Hindlimb muscle (tissue), 1 donor: Measurements from ENCODE around the gene GRAMD4. TPM values are rescaled to one million over a fixed set of nuclear protein-coding genes. Genes with fewer than 3 reads are reported as not detected.

ENCODE experiments used
- DNase-seq: peaks from one replicate; pipeline ENCODE4 v3.0.0-alpha.2; 2013
- polyA plus RNA-seq: library from polyadenylated mRNA; unstranded; fragments of 120-200 nt; gene quantifications from one replicate; pipeline ENCODE4 v1.2.1, GENCODE V29; 2013; ENCODE audit not compliant: insufficient read length

The GRAMD4 gene
- polyA plus RNA-seq, 1 donor, result 14.3 TPM

DNA sequence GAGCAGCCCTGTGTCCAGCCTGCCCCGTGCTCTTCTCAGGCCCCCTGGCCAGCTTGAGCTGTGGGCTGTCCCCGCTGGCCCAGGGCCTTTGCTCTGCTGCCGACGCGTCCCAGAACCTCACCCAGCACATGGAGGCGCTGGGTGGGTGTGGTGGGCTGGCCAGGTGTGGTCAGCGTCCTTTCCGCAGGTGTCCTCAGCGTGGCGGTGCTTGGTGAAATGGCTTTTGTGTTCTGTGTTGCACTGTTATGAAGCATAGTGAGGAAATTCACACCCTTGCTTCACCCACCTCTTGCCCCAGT is 37.4 kb downstream of the GRAMD4 start:
- no peak for DNase-seq

DNA sequence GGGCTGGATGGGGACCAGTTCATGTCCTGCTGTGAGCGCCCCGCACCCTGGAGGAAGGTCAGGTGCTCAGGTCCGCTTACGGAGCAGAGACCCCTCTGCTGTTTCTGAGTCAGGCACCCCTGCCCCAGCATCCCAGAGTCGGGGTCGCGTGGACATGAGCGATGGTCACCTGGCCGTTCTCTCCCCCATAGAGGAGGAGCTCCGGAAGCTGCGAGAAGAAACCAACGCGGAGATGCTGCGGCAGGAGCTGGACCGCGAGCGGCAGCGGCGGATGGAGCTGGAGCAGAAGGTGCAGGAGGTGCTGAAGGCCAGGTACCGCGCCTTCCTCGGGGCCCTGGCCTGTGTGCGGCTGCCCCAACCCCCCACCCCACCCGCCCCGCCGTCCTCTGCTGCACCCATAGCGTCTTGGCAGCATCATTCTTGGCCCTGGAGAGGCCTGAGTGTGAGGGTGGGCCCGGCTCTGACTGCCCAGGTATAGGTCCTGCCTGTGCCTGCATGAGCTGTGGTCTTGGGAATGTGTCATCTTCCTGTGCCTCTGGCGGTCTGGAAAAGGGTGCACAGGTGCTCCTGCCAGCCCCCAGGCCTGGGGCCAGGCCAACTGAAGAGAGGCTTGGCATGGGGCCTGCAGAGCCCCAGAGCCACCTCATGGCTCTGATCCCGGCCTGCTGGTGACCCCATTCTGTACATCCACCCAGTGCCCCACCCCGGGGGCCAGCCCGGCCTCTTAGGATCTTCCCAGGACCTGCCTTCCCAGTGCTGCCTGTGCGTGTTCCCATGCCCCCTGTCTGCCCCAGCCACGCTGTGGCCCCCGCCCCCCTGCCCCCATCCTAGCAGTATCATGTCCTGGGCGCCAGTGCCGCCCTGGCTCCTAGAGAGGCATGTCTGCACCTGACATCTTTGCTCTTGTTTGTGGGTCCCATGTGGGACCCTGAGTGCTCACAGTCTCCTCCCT is 38.1 kb downstream of the GRAMD4 start:
- DNase-seq, result no peak

GRCh38 chr22:46659059-46659790 is 39.0 kb downstream of the GRAMD4 start:
- DNase-seq, result no peak

DNA sequence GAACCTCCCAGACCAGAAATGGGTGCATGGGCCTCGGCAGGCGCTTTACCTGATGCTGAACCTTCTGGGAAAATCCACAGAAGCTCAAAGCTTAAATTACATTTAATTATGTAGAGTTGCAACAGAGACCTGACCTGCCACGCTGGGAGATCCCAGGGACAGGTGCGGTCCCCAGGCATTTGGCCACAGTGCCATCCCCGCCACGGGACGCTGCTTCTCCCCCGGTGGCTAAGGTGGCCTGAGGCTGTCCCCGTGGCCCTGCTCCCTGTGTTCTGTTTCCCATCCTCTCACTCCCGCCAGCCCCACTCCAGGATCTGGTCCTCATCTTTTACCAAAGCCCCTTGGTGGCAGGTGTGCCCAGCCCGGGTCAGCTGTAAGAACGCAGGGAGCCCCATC is 39.6 kb downstream of the GRAMD4 start:
- DNase-seq, result no peak

DNA sequence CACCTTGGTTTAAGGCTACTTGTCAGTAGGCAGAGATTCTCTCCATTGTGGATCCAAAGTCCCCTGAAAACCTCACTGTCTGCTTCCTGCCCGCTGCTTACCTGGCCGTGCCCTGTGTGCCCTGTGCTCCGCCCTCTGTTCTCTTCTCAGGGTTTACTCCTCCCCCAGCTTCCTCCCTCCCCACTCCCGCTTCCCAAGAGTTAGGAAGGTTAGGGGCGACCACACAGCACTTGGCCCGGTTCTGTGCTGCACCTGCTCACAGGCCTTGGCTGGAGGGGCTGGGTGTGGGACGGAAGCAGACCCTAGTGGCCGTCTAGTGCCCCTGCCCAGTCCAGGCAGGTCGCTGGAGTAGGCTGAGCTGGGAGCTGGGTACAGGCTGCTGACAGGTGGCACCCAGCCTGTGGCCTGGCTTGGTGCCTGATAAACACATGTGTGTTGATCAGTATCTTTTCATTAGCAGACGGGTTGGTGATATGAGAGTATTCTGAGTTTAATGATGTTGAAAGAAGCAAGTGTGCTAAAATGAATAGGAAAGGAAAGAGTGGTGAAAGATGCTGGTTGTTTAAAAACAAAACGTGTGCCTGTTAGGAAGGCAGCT is 40.5 kb downstream of the GRAMD4 start:
- DNase-seq, result no peak

DNA sequence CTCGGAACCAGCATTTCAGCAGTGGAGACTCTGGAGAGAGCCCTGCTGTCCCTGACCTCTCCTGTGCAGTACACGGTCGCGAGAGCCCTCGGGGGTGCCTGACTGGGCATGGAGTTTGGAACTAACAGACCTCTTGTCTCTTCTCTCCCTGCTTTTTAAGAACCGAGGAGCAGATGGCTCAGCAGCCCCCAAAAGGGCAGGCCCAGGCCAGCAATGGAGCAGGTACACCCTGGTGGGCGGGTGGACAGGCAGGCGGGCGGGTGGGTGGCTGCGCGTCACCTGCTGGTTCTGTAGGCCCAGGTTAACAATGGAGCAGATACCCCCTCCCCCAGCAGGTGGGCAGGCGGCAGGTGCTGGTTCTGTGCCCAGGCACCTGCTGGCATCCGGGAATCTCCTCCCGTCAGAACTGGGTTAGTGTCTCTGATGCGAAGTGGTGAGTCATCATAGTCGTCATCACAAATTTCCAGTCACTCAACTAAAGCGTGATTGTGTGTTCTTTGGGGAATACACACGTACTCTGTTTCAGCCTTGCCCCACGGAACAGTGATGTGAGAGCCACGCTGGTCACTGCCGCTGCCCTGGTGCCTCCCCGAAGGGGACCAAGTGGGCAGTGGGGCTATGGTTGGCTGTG is 41.1 kb downstream of the GRAMD4 start:
- DNase-seq, result no peak

DNA sequence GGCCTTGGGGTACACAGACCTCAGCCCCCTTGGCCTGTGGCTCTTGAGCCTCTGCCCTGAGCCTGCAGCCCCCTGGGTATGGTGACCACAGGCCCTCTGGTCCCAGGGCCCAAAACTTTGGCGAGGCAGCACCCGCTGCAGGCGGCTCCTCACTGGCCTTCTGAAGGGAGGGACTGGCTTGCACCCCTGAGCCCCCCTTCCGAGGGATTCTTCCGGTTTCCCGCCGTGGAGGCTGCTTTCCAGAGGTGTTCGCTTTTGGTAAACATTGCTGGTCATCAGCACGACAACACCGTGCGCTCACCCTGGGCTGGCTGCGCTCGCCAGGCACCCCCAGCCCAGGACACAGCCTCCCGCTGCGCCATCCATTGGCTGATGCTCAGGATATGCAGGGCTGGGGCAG is 42.0 kb downstream of the GRAMD4 start:
- DNase-seq, result no peak

DNA sequence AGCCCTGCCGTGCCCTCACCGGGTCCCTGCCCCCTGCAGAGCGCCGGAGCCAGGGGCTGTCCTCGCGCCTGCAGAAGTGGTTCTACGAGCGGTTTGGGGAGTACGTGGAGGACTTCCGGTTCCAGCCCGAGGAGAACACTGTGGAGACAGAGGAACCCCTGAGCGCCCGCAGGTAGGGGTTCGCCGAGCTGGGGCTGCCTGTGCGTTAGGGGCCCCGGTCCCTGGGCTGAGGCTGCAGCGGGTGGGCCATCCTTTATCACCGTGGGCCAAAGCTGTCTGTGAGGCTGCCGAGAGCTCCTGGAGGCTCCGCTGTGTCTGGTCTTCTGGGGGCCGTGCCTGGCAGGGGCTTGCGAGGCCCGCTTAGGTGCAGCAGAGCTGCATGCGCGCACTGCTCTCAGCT is 42.8 kb downstream of the GRAMD4 start:
- DNase-seq, result no peak

GRCh38 chr22:46663436-46664100 is 43.4 kb downstream of the GRAMD4 start:
- DNase-seq, result no peak

GRCh38 chr22:46664301-46664855 is 44.2 kb downstream of the GRAMD4 start:
- DNase-seq, result no peak

GRCh38 chr22:46665151-46665695 is 45.0 kb downstream of the GRAMD4 start:
- DNase-seq, result no peak

- DNase-seq, result no peak
These were observed 45.6 kb downstream of the GRAMD4 start for GRCh38 chr22:46665751-46666280.

DNA sequence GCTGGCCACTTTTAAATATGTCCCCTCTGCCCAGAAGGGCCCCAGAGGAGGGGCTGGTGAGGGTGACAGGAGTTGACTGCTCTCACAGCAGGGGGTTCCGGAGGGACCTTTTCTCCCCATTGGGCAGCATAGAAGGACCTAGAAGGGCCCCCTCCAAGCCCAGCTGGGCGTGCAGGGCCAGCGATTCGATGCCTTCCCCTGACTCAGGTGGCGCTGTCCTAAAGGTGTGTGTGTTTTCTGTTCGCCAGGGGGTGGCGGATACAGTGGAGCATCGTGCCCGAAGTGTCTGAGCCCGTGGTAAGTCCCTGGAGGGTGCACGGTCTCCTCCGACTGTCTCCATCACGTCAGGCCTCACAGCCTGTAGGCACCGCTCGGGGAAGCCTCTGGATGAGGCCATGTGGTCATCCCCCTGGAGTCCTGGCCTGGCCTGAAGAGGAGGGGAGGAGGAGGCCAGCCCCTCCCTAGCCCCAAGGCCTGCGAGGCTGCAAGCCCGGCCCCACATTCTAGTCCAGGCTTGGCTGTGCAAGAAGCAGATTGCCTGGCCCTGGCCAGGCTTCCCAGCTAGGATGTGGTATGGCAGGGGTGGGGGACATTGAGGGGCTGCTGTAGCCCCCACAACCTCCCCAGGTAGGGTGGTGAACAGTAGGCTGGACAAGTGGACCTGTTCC is 46.5 kb downstream of the GRAMD4 start:
- DNase-seq, result no peak

DNA sequence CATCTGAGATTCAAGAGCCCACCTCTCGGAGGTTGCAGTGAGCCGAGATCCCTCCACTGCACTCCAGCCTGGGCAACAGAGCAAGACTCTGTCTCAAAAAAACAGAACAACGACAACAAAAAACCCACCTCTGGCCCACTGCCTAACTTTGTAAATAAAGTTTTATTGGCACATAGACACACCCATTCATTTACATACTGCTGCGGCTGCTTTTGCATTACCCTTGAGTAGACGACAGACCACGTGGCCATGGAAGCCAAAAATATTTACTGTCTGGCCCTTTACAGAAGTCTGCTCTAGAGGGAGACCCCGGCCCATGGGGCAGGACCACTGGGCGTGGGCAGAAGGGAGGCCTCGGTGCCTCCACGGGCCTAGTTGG is 47.0 kb downstream of the GRAMD4 start:
- no peak for DNase-seq

GRCh38 chr22:46668116-46668515 is 47.9 kb downstream of the GRAMD4 start:
- DNase-seq, result no peak

DNA sequence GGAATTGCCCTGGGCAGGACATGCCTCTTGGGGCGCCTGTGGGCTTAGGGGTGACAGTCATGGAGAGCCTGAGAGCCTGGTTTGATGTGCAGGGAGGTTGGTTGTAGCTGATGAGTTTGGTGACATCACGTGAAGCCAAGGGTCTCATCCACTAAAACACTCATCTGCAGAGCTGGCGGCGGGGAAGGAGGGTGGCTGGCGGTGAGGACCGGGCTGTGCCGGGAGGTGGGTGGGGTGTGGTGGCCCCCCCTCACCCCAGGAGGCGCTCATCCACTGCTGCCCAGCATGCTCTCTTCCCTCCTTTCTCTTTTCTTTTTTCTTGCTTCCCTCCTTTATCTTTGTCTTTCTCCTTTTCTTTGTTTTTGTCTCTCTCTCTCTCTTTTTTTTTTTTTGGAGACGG is 49.0 kb downstream of the GRAMD4 start:
- no peak for DNase-seq

DNA sequence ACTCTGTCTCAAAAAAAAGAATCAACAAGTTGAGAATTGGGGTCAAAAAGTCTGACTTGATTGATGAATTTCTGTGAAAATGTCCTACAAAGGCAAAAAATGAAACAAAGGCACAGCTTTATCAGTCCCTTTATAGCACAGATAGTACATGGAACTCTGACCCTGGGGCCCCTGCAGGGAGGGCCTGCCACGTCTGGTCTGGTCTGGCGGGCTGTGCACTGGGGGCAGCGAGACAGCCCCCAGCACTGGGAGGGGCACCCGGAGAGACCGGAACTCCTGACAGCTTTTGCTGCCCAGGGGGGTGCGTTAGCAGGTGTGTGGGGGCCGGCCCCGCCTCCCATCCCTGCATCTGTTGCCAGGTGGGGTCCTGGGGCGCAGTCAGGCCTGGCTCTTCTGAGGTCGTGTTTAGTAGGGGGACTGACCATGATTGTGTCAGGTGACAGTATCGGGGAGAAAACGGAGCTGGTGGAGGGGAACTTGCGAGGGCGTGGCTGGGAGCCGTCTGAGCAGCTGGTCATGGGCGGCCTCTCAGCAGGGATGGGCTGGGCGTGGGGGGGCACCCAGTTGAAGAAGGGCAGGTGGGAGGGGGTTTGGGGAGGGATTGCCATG is 51.7 kb downstream of the GRAMD4 start:
- DNase-seq, result no peak

GRCh38 chr22:46672731-46673130 is 52.5 kb downstream of the GRAMD4 start:
- no peak for DNase-seq

DNA sequence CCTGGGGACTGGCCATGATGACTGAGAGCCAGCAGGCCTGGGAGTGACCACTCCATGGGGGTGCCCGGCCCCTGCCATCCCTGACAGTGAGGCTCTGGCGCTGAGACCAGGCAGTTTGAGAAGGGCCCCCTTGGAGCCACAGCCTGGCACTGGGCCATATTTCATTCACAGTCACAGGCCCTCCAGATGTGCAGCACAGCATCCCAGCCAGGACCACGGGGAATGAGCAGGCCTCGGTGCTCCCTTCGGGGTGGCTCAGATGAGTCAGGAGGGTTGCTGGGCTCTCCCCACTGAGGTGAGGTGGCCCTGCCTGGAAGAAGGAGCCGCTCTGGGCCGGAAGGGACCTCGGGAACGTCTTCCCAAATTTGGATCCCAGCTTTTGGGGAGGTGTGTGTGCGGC is 53.0 kb downstream of the GRAMD4 start:
- no peak for DNase-seq

GRCh38 chr22:46673662-46674236 is 53.6 kb downstream of the GRAMD4 start:
- DNase-seq, result no peak
